Forelimb muscle (tissue), 1 donor: ENCODE measurements around the gene CPLX1. TPM values are rescaled to one million over a fixed set of nuclear protein-coding genes. Genes with fewer than 3 reads are reported as not detected.
"Not testable (repeated sequence)": the region's sequence is repeated elsewhere in the genome, so short reads cannot be mapped to it uniquely, and the experiment has no call there.

Experiments
- DNase-seq: peaks from one replicate; pipeline ENCODE4 v3.0.0-alpha.2; 2013; ENCODE audit warnings: low read depth
- polyA plus RNA-seq: library from polyadenylated mRNA; unstranded; fragments of 120-200 nt; gene quantifications from one replicate; pipeline ENCODE4 v1.2.1, GENCODE V29; 2013; ENCODE audit not compliant: insufficient read length

The CPLX1 gene
- polyA plus RNA-seq, 1 donor = 0.40 TPM

- no peak for DNase-seq
Observed at GRCh38 chr4:777520-778262, 48.2 kb downstream of the CPLX1 start.

- DNase-seq = no peak
Observed at GRCh38 chr4:776743-777441, 49.0 kb downstream of the CPLX1 start.

DNA sequence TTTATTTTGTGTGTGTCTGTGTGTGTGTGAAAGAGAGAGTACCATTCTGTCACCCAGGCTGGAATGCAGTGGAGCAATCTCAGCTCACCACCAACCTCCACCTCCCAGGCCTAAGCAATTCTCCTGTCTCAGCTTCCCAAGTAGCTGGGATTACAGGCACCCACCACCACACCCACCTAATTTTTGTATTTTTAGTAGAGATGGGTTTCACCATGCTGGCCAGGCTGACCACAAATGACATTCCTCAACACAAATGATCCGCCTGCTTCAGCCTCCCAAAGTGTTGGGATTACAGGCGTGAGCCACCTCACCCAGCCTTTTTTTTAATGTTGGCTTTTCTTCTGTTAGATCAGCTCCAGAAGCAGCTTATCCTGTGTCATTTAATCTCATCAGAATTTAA lies 50.4 kb downstream of the CPLX1 start:
- DNase-seq = not testable (repeated sequence)

DNA sequence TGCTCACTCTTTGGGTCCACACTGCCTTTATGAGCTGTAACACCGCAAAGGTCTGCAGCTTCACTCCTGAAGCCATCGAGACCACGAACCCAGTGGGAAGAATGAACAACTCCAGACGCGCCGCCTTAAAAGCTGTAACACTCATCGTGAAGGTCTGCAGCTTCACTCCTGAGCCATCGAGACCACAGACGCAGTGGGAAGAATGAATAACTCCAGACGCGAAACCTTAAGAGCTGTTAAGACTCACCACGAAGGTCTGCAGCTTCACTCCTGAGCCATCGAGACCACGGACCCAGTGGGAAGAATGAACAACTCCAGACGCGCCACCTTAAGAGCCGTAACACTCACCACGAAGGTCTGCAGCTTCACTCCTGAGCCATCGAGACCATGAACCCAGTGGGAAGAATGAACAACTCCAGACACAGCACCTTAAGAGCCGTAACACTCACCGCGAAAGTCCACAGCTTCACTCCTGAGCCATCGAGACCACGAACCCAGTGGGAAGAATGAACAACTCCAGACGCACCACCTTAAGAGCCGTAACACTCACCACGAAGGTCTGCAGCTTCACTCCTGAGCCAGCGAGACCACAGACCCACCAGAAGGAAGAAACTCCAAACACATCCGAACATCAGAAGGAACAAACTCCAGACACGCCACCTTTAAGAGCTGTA lies 51.4 kb downstream of the CPLX1 start:
- DNase-seq = not testable (repeated sequence)

- DNase-seq = no peak
Observed at GRCh38 chr4:773214-773613, 52.7 kb downstream of the CPLX1 start.

- DNase-seq = no peak
Observed at GRCh38 chr4:772776-773175, 53.2 kb downstream of the CPLX1 start.

DNA sequence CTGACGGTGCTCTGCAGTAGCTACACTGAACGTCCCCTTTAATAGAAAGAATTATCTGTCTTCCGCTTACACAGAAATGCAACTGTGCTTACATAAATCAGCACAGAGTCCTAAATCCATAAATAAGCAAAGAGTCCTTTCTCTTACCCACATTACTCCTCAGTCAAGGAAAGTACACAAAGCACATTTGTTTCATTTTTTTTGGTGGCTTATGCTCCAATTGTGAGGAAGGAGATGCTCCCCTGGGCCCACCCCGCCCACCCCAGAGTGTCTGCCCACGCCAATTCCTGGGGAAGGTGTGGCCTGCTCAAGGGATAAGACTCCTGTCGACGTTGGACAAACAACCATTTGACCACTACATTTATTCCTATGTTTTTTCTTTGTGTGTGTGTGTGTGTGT lies 53.8 kb downstream of the CPLX1 start:
- DNase-seq = no peak

- no peak for DNase-seq
Observed at GRCh38 chr4:771464-771863, 54.5 kb downstream of the CPLX1 start.

GRCh38 chr4:770022-770421 lies 55.9 kb downstream of the CPLX1 start:
- no peak for DNase-seq

GRCh38 chr4:769511-769910 lies 56.4 kb downstream of the CPLX1 start:
- DNase-seq = no peak

DNA sequence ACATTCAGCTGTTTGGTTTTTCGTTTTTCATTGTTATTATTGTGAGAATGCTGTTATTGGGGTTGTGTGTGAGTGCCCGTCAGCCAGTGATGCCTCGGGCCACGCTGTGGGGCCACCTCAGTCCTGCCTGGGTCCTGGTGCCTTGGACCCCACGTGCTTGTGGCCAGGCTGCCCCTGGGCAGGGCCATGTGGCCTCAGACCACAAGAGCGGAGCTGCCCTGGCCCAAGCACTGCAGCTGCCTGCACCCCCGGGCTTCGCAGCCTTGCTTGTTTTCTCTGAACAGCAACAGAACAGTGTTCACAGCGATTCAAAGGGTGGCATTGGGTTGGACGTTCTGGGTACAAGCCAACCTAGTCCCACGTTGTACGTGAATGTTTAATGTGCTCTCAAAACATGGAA lies 56.9 kb downstream of the CPLX1 start:
- no peak for DNase-seq

GRCh38 chr4:768076-768475 lies 57.9 kb downstream of the CPLX1 start:
- DNase-seq = no peak

GRCh38 chr4:766559-767283 lies 59.2 kb downstream of the CPLX1 start:
- no peak for DNase-seq

GRCh38 chr4:766152-766515 lies 59.8 kb downstream of the CPLX1 start:
- DNase-seq = no peak

DNA sequence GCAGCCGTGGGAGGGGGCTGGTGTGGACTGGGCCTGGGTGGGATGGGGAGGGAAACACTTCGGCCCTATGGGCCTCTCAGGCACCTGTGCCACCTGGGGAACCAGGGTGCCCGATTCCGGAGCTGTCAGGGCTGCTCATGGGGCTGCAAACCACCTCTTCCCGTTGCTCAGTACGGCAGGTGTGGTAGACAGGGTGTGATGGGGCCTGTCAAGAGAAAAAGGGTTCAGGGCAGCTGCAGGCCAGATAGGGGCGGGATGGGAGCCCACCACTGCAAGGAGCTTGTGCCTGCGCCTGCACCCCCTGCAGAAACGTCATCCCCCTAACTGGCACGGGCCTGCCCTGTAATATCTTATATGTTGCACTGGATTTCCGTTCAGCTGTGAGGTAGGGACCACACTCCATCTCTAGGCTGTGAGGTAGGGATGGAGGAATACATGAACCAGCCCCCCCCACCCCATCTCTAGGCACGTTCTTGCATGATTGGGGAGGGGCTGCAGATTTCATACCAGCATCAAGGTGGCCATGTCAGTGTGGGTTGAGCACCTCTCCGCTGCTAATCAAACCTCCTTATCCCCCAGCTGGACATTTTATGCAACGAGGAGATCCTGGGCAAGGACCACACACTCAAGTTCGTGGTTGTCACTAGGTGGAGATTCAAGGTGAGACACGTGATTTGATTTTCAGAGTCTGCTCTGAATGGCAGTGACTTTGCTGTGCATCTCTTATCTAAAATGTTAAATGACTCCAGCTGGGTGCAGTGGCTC lies 61.3 kb downstream of the CPLX1 start:
- no peak for DNase-seq

GRCh38 chr4:763922-764321 lies 62.0 kb downstream of the CPLX1 start:
- DNase-seq = no peak

GRCh38 chr4:763191-763810 lies 62.6 kb downstream of the CPLX1 start:
- no peak for DNase-seq

DNA sequence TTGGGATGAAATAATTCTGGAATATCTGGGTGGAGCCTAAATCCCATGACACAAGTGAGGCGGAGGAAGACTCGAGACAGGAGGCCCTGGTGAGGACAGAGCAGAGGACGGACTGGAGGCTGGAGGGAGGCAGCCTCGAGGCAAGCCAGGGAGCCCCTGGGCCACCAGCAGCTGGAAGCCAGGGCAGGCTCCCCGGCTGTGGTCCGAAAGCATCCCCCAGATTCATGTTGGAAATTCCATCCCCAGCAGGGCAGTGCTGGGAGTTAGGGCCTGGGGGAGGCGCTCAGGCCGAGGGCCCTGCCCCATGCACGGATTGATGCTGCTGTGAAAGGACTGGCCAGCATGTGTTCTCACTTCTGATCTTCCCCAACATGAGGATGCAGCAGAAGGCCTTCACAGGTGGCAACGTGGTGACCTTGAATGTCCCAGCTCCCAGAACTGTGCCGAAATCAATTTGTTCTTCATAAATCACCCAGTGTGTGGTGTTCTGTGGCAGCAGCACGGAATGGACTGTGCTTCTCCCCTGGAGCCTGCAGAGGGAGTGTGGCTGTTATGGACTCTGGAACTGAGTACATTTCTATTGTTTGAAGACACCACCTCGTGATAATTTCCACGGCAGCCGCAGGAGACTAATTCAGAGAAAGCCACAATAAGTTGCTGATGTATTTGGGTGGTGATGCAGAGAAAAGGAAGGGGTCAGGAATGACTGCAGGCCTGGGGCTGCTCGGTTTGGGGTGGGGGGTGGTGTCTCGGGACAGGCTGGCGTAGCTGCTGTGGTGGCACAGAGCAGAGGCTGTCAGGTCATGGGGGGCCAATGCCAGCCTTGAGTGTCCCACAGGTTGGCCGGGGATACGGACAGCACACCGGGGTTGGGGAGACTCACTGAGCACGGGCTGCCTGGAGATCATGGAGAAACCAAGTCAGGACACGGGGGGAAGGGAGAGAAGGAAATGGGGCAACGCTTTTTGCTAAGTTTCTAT lies 63.4 kb downstream of the CPLX1 start:
- DNase-seq = no peak

- DNase-seq = no peak
Observed at GRCh38 chr4:761739-762138, 64.2 kb downstream of the CPLX1 start.

GRCh38 chr4:761086-761485 lies 64.8 kb downstream of the CPLX1 start:
- DNase-seq = no peak
